ENCODE data around the gene PHACTR4. TPM values are rescaled to one million over a fixed set of nuclear protein-coding genes. Genes with fewer than 3 reads are reported as not detected.
A peak's percentile ranks its signal among the peaks of the same experiment; 100 is the strongest.

Gene PHACTR4
- total RNA-seq (2016; rRNA removed; fragmentation: Illumina TruSeq; extraction: Trizol) (17.1 and 29.6 TPM in 2 replicates), polyA plus RNA-seq (2011; rRNA removed) (13.9 TPM in 2 replicates), polyA minus RNA-seq (2011; rRNA and poly(A)+ RNA removed; ENCODE audit: low replicate concordance) (21.5 and 24.1 TPM in 2 replicates), Bru-seq, nascent RNA (percentile 81 among the genes with signal in this experiment), BruChase-seq, experiment 1, labeled RNA remaining after a 6-hour chase (percentile 83 among the genes with signal in this experiment), BruChase-seq, experiment 2, labeled RNA remaining after a 2-hour chase (percentile 81 among the genes with signal in this experiment)
- 12.5 and 13.7 TPM in 2 replicates for total RNA-seq (2016; cell fraction: cytosol; rRNA removed; fragmentation: Illumina TruSeq; extraction: Trizol; ENCODE audit: low read depth)
- total RNA-seq (2016; cell fraction: insoluble cytoplasmic fraction; rRNA removed; fragmentation: Illumina TruSeq; extraction: Trizol): 18.0 and 28.5 TPM in 2 replicates
- 22.9 and 27.9 TPM in 2 replicates for total RNA-seq (2016; cell fraction: membrane; rRNA removed; fragmentation: Illumina TruSeq; extraction: Trizol)
- total RNA-seq (2016; cell fraction: nucleus; rRNA removed; fragmentation: Illumina TruSeq; extraction: Trizol): 19.8 and 22.8 TPM in 2 replicates
- polyA plus RNA-seq (2011; cell fraction: cytosol; rRNA removed): 9.3 and 14.1 TPM in 2 replicates
- 7.6 and 10.2 TPM in 2 replicates for polyA plus RNA-seq (2011; cell fraction: nucleus; rRNA removed)
- polyA plus RNA-seq (2012): 20.1 and 20.8 TPM in 2 replicates
- polyA plus RNA-seq (2016; cell fraction: cytosol; fragmentation: Illumina TruSeq; extraction: Trizol; ENCODE audit: low read depth): 3.9 and 4.2 TPM in 2 replicates
- polyA plus RNA-seq (2016; cell fraction: insoluble cytoplasmic fraction; fragmentation: Illumina TruSeq; extraction: Trizol; ENCODE audit: low read depth): 36.5 and 50.9 TPM in 2 replicates
- 18.0 and 18.6 TPM in 2 replicates for polyA plus RNA-seq (2016; cell fraction: membrane; fragmentation: Illumina TruSeq; extraction: Trizol; ENCODE audit: low read depth)
- polyA plus RNA-seq (2016; cell fraction: nucleus; fragmentation: Illumina TruSeq; extraction: Trizol; ENCODE audit: insufficient read depth, low read depth): 40.9 and 42.7 TPM in 2 replicates
- polyA minus RNA-seq (2011; cell fraction: cytosol; rRNA and poly(A)+ RNA removed): 19.1 and 23.2 TPM in 2 replicates
- polyA minus RNA-seq (2011; cell fraction: nucleus; rRNA and poly(A)+ RNA removed): 13.7 and 14.3 TPM in 2 replicates
- long read RNA-seq, experiment 1, full-length matches to known transcripts: 3 of 22 reads
- long read RNA-seq, experiment 1, partial matches to known transcripts: 12 of 22 reads
- long read RNA-seq, experiment 1, other reads (novel, unspliced or antisense): 7 of 22 reads
- long read RNA-seq, experiment 2, full-length matches to known transcripts: 1 of 65 reads
- long read RNA-seq, experiment 2, partial matches to known transcripts: 0 of 65 reads
- long read RNA-seq, experiment 2, other reads (novel, unspliced or antisense): 64 of 65 reads

- POLR2A ChIA-PET: interaction anchor here (0.5 to 3.2 kb wide), 20 partner anchors 10 to 367 kb away, joined by 3 to 30 read pairs (median 3); partner anchors contain the start of genes ATP5IF1, MED18, RCC1 and RNU11
- peak; percentile 88 for TF ChIP-seq HCFC1 (IDR thresholded peaks at IDR 0.05; ENCODE audit: low read depth, low read length)
- TF ChIP-seq ZFP82 (CRISPR knock-in tag; IDR thresholded peaks at IDR 0.05; ENCODE audit: borderline replicate concordance): peak; percentile 91; the same call in 1 of the 2 replicates
- TF ChIP-seq ZNF609 (CRISPR knock-in tag; IDR thresholded peaks at IDR 0.05; ENCODE audit: borderline replicate concordance): no peak
- no peak; the same call in 1 of the 2 replicates for TF ChIP-seq ZSCAN21 (CRISPR knock-in tag; IDR thresholded peaks at IDR 0.05; ENCODE audit: borderline replicate concordance)
- TF ChIP-seq EZH2 (conservative IDR thresholded peaks at IDR 0.05; ENCODE audit: low read depth, low read length): no peak
- TF ChIP-seq ZNF616 (CRISPR knock-in tag; IDR thresholded peaks at IDR 0.05; ENCODE audit: low read depth): peak; percentile 68; the same call in 1 of the 2 replicates
- TF ChIP-seq SRY (CRISPR knock-in tag; IDR thresholded peaks at IDR 0.05): peak; percentile 38; the same call in 1 of the 2 replicates
- TF ChIP-seq ZNF589 (CRISPR knock-in tag; conservative IDR thresholded peaks at IDR 0.05): no peak
- TF ChIP-seq HOMEZ (CRISPR knock-in tag; IDR thresholded peaks at IDR 0.05; ENCODE audit: low read depth): no peak; the same call in 1 of the 2 replicates
Observed at GRCh38 chr1:28369371-28370238, at the start of gene PHACTR4. Gene PHACTR4, plus strand, starts transcription at chr1:28369740. Its CDS starts 37,708 bp downstream, at chr1:28407448.

More at GRCh38 chr1:28369371-28370238, at the start of gene PHACTR4:
- BruUV-seq (replicated peaks): no TSS peak
- peaks cover 6% of the 10 kb centered on the region; the same call in 1 of the 2 replicates for H4K20me1 ChIP-seq (ENCODE audit: insufficient read depth, low read length)
- peaks cover 51% of the 10 kb centered on the region for H3K4me1 ChIP-seq (ENCODE audit: insufficient read depth, low read length)
- peak; percentile 96 for ATAC-seq
- peak within 1 kb of the TSS; percentile 99 for H3K27ac ChIP-seq (ENCODE audit: extremely low read length, insufficient read depth, low read length)
- CTCF ChIA-PET (ENCODE audit: low intra/inter-chr PET ratio, low total read pairs): interaction anchor here (2.9 kb wide), 1 partner anchor 122 kb away, joined by 13 read pairs; no protein-coding TSS in a partner anchor
- no peaks in the 10 kb centered on the region for H3K9me3 ChIP-seq (ENCODE audit: low read length)
- intact Hi-C loops (cut with micrococcal nuclease; ENCODE audit: unreplicated experiment) (loop anchor here (2.0 kb wide), 1 partner anchor 279 kb away; no protein-coding TSS in a partner anchor), in situ Hi-C loops (cut with HindIII; ENCODE audit: extremely low pct_ligation_motif_present, low pct_unique_long_range_greater_than_20kb) (loop anchor here (5.0 to 25.0 kb wide), 2 partner anchors 122 to 282 kb away; partner anchors contain the start of gene EYA3)
- peak within 1 kb of the TSS; percentile 82 for H3K4me2 ChIP-seq (ENCODE audit: low read depth, low read length)
- H3K9ac ChIP-seq (ENCODE audit: insufficient read depth, low read depth, low read length): peak within 1 kb of the TSS; percentile 96
- DNase-seq (ENCODE audit: low spot score): peak; percentile 92
- no peaks in the 10 kb centered on the region for H3K36me3 ChIP-seq (replicated peaks in 1 of 2; ENCODE audit: control insufficient read depth in 1 of 2, insufficient read depth in 2 of 2, low read length in 2 of 2)
- H3K4me3 ChIP-seq (replicated peaks in 1 of 3; ENCODE audit: insufficient read depth in 1 of 3, low read depth in 2 of 3, low read length in 3 of 3): peak within 1 kb of the TSS; percentile 70 to 86 (median 86)
- peak within 1 kb of the TSS; percentile 82 for H2AFZ ChIP-seq (ENCODE audit: low read length)
- FAIRE-seq: peak; percentile 68
- WGBS (ENCODE audit: low lambda C conversion rate): 1% methylated on average over 16 of the region's 61 CpGs
- peaks cover 44% of the 10 kb centered on the region for H3K79me2 ChIP-seq (ENCODE audit: insufficient read depth, low read length)
- H3K27me3 ChIP-seq (ENCODE audit: control insufficient read depth in 1 of 2, insufficient read depth in 2 of 2, low read length in 2 of 2): no peaks in the 10 kb centered on the region
